ENCODE results near the gene WDPCP. TPM values are rescaled to one million over a fixed set of nuclear protein-coding genes. Genes with fewer than 3 reads are reported as not detected.
"Not testable (repeated sequence)": the region's sequence is repeated elsewhere in the genome, so short reads cannot be mapped to it uniquely, and the experiment has no call there.

Gene WDPCP
- total RNA-seq, 2 experiments from 2014 or later, result 14.8 to 29.3 TPM

GRCh38 chr2:63613391-63613901 is 25.2 kb upstream of the WDPCP start:
- H3K79me2 ChIP-seq (ENCODE audit: insufficient read depth, low read depth, low read length), result no peaks in the 10 kb centered on the region
- H3K9me2 ChIP-seq (ENCODE audit: insufficient read depth, low read length), result no peaks in the 10 kb centered on the region
- no peaks in the 10 kb centered on the region for H3K4me1 ChIP-seq (ENCODE audit: insufficient read depth, low read length, poor library complexity, severe bottlenecking)
- no TSS peak for BruUV-seq (replicated peaks)
- no peak overlapping the region for H3K4me3 ChIP-seq (ENCODE audit: low read depth, low read length, poor library complexity, severe bottlenecking)
- H3K4me2 ChIP-seq (ENCODE audit: low read length), result no peak overlapping the region
- intact Hi-C loops (cut with micrococcal nuclease; ENCODE audit: unreplicated experiment), result no loop called here
- H3K9me3 ChIP-seq (ENCODE audit: low read length), result no peaks in the 10 kb centered on the region
- peaks cover 4% of the 10 kb centered on the region; the same call in 1 of the 2 replicates for H3K36me3 ChIP-seq (ENCODE audit: insufficient read depth, low read length)
- DNase-seq (ENCODE audit: low spot score), result no peak
- CTCF ChIA-PET (ENCODE audit: unreplicated experiment), result no interaction called here
- H4K20me1 ChIP-seq (ENCODE audit: insufficient read depth, low read length), result no peaks in the 10 kb centered on the region
- TF ChIP-seq EZH2phosphoT487 (IDR thresholded peaks at IDR 0.05; ENCODE audit: borderline replicate concordance, low read depth, low read length) (no peak), CTCF (conservative IDR thresholded peaks at IDR 0.05; ENCODE audit: low read length) (no peak)
- POLR2A ChIA-PET, result no interaction called here
- no peak overlapping the region for H3K27ac ChIP-seq (ENCODE audit: low read depth, low read length, poor library complexity, severe bottlenecking)
- H2AFZ ChIP-seq (ENCODE audit: low read length), result no peak overlapping the region

GRCh38 chr2:63610525-63610924 is 22.2 kb upstream of the WDPCP start:
- POLR2A ChIA-PET, result interaction anchor here (0.7 kb wide), 1 partner anchor 18 kb away, joined by 3 read pairs; no protein-coding TSS in a partner anchor
- TF ChIP-seq EZH2phosphoT487 (IDR thresholded peaks at IDR 0.05; ENCODE audit: borderline replicate concordance, low read depth, low read length) (no peak), CTCF (conservative IDR thresholded peaks at IDR 0.05; ENCODE audit: low read length) (no peak)
- no peak overlapping the region for H2AFZ ChIP-seq (ENCODE audit: low read length)

GRCh38 chr2:63608865-63609264 is 20.6 kb upstream of the WDPCP start:
- H3K4me3 ChIP-seq (ENCODE audit: low read depth, low read length, poor library complexity, severe bottlenecking); H3K79me2 ChIP-seq (ENCODE audit: insufficient read depth, low read depth, low read length); H3K9me2 ChIP-seq (ENCODE audit: insufficient read depth, low read length); POLR2A ChIA-PET; H3K4me2 ChIP-seq (ENCODE audit: low read length); H3K9me3 ChIP-seq (ENCODE audit: low read length); H3K4me1 ChIP-seq (ENCODE audit: insufficient read depth, low read length, poor library complexity, severe bottlenecking); CTCF ChIA-PET (ENCODE audit: unreplicated experiment); H3K27ac ChIP-seq (ENCODE audit: low read depth, low read length, poor library complexity, severe bottlenecking); H2AFZ ChIP-seq (ENCODE audit: low read length); intact Hi-C loops (cut with micrococcal nuclease; ENCODE audit: unreplicated experiment); H4K20me1 ChIP-seq (ENCODE audit: insufficient read depth, low read length); BruUV-seq (replicated peaks); DNase-seq (ENCODE audit: low spot score): not testable (repeated sequence)
- H3K36me3 ChIP-seq (ENCODE audit: insufficient read depth, low read length), result peaks cover 50% of the 10 kb centered on the region

More at GRCh38 chr2:63610525-63610924, 22.2 kb upstream of the WDPCP start:
- no peak for DNase-seq (ENCODE audit: low spot score)
- no TSS peak for BruUV-seq (replicated peaks)
- H3K27ac ChIP-seq (ENCODE audit: low read depth, low read length, poor library complexity, severe bottlenecking), result no peak overlapping the region
- intact Hi-C loops (cut with micrococcal nuclease; ENCODE audit: unreplicated experiment), result no loop called here
- no peak overlapping the region for H3K4me3 ChIP-seq (ENCODE audit: low read depth, low read length, poor library complexity, severe bottlenecking)
- no peaks in the 10 kb centered on the region for H3K9me2 ChIP-seq (ENCODE audit: insufficient read depth, low read length)
- no peaks in the 10 kb centered on the region for H4K20me1 ChIP-seq (ENCODE audit: insufficient read depth, low read length)
- no peak overlapping the region for H3K4me2 ChIP-seq (ENCODE audit: low read length)
- H3K9me3 ChIP-seq (ENCODE audit: low read length), result no peaks in the 10 kb centered on the region
- no peaks in the 10 kb centered on the region for H3K79me2 ChIP-seq (ENCODE audit: insufficient read depth, low read depth, low read length)
- no peaks in the 10 kb centered on the region for H3K4me1 ChIP-seq (ENCODE audit: insufficient read depth, low read length, poor library complexity, severe bottlenecking)
- H3K36me3 ChIP-seq (ENCODE audit: insufficient read depth, low read length), result peaks cover 33% of the 10 kb centered on the region
- CTCF ChIA-PET (ENCODE audit: unreplicated experiment), result no interaction called here

Measured in OCI-LY7 (cell line).